CD14-positive monocyte (primary cell): ENCODE data around the gene SUPT6H. TPM values are rescaled to one million over a fixed set of nuclear protein-coding genes. Genes with fewer than 3 reads are reported as not detected.

Experiments used
- DNase-seq, 3 donors: peaks; one replicate each; pipeline ENCODE4 v3.0.0-alpha.2; 2011 to 2022
- H2AFZ ChIP-seq: 2 replicates; pipeline ENCODE4 v1.6.0; 2012; ENCODE audit warnings: mild to moderate bottlenecking, low read depth, low read length, inconsistent platforms; ENCODE audit not compliant: insufficient read depth, poor library complexity, severe bottlenecking
- H3K27ac ChIP-seq, 2 donors: 1 replicate in 1 of 2; 2 replicates in 1 of 2; pipeline ENCODE4 v1.5.1; 2012 to 2013; ENCODE audit warnings: low read length in 2 of 2, control low read depth in 1 of 2, inconsistent platforms in 1 of 2, low read depth in 1 of 2, mild to moderate bottlenecking in 1 of 2
- H3K27me3 ChIP-seq, 2 donors: one replicate each; pipeline versions ENCODE4 v1.6.0 to v1.6.1; 2011 to 2013; ENCODE audit warnings: low read length in 2 of 2; ENCODE audit not compliant: control insufficient read depth in 2 of 2, insufficient read depth in 2 of 2
- H3K36me3 ChIP-seq, 2 donors: replicated peaks in 1 of 2; 1 replicate in 1 of 2; 2 replicates in 1 of 2; pipeline versions ENCODE4 v1.5.1 to v1.6.1; 2012 to 2013; ENCODE audit warnings: low read length in 2 of 2, control low read depth in 1 of 2, inconsistent platforms in 1 of 2, mild to moderate bottlenecking in 1 of 2; ENCODE audit not compliant: insufficient read depth in 2 of 2, control insufficient read depth in 1 of 2
- H3K4me1 ChIP-seq, 2 donors: 1 replicate in 1 of 2; 2 replicates in 1 of 2; pipeline versions ENCODE4 v1.5.1 to v1.6.1; 2012 to 2013; ENCODE audit warnings: low read length in 2 of 2, control low read depth in 1 of 2, inconsistent platforms in 1 of 2, mild to moderate bottlenecking in 1 of 2, moderate library complexity in 1 of 2; ENCODE audit not compliant: insufficient read depth in 2 of 2, control insufficient read depth in 1 of 2
- H3K4me2 ChIP-seq: replicated peaks from 2 replicates; pipeline ENCODE3; 2012; ENCODE audit warnings: low read length, moderate library complexity, mild to moderate bottlenecking; ENCODE audit not compliant: poor library complexity, severe bottlenecking; ENCODE audit errors: extremely low read depth
- H3K4me3 ChIP-seq, 3 experiments: fragments of 200-600 bp in 1 of 3; sonication (generic) in 1 of 3; replicated peaks in 1 of 3; 1 replicate in 2 of 3; 2 replicates in 1 of 3; pipeline ENCODE4 v1.5.1; 2011 to 2013; ENCODE audit warnings: low read length in 3 of 3, mild to moderate bottlenecking in 3 of 3, control low read depth in 2 of 3, low read depth in 2 of 3, inconsistent platforms in 1 of 3, moderate library complexity in 1 of 3
- H3K79me2 ChIP-seq: 2 replicates; pipeline ENCODE4 v1.6.0; 2012; ENCODE audit warnings: mild to moderate bottlenecking, control low read depth, inconsistent platforms, low read length, moderate library complexity; ENCODE audit not compliant: insufficient read depth
- H3K9ac ChIP-seq: 2 replicates; pipeline ENCODE4 v1.6.0; 2017; ENCODE audit warnings: low read length, mild to moderate bottlenecking; ENCODE audit not compliant: insufficient read depth, poor library complexity, severe bottlenecking
- H3K9me3 ChIP-seq, 2 donors: replicated peaks in 1 of 2; 1 replicate in 1 of 2; 2 replicates in 1 of 2; pipeline versions ENCODE4 v1.5.1 to v1.6.1; 2012 to 2013; ENCODE audit warnings: low read length in 2 of 2, control low read depth in 1 of 2; ENCODE audit not compliant: control insufficient read depth in 1 of 2, insufficient read depth in 1 of 2
- H4K20me1 ChIP-seq: 2 replicates; pipeline ENCODE4 v1.6.0; 2012; ENCODE audit warnings: mild to moderate bottlenecking, low read length, control low read depth, moderate library complexity; ENCODE audit not compliant: insufficient read depth
- H3K27ac Mint-ChIP-seq, 7 donors: one replicate each; pipeline ENCODE4 v1.8.0; 2020; ENCODE audit warnings: mild to moderate bottlenecking in 7 of 7, mixed read lengths in 7 of 7, moderate library complexity in 6 of 7, inconsistent platforms in 2 of 7
- H3K27me3 Mint-ChIP-seq, 3 donors: one replicate each; pipeline ENCODE4 v1.8.0; 2021 to 2022; ENCODE audit warnings: low read depth in 3 of 3, mild to moderate bottlenecking in 3 of 3, mixed read lengths in 3 of 3, moderate library complexity in 3 of 3, inconsistent platforms in 1 of 3
- H3K36me3 Mint-ChIP-seq, 2 donors: one replicate each; pipeline ENCODE4 v1.8.0; 2020; ENCODE audit warnings: mixed read lengths in 2 of 2, inconsistent platforms in 1 of 2, mild to moderate bottlenecking in 1 of 2
- H3K4me1 Mint-ChIP-seq: one replicate; pipeline ENCODE4 v1.8.0; 2020; ENCODE audit warnings: mild to moderate bottlenecking, mixed read lengths
- H3K4me3 Mint-ChIP-seq, 2 donors: one replicate each; pipeline ENCODE4 v1.8.0; 2020; ENCODE audit warnings: mild to moderate bottlenecking in 2 of 2, mixed read lengths in 2 of 2, moderate library complexity in 1 of 2
- H3K9me3 Mint-ChIP-seq, 7 donors: one replicate each; pipeline ENCODE4 v1.8.0; 2020 to 2022; ENCODE audit warnings: mixed read lengths in 7 of 7, mild to moderate bottlenecking in 6 of 7, moderate library complexity in 6 of 7, inconsistent platforms in 2 of 7
- CTCF ChIP-seq: fragments of 200-600 bp; IDR thresholded peaks from one replicate; pipeline ENCODE4 v1.8.0; 2022; ENCODE audit warnings: antibody characterized with exemption, mild to moderate bottlenecking
- WGBS: methylation state at CpG from one replicate; pipeline ENCODE4 v1.1.5; 2013; ENCODE audit warnings: missing lambda C conversion rate; ENCODE audit not compliant: insufficient coverage; 5-methylcytosine and 5-hydroxymethylcytosine counted together
- intact Hi-C, 2 donors: fragments of 100-400 bp; cut with micrococcal nuclease; formaldehyde crosslinking; loops; one replicate each; pipeline versions ENCODE4 v1.15.0 to v1.15.1; 2023
- polyA plus RNA-seq, 3 donors: library from polyadenylated mRNA; depleted of rRNA in 1 of 3; unstranded in 2 of 3; stranded (reverse) in 1 of 3; fragments of 300-500 nt in 2 of 3; fragments of >200 nt in 1 of 3; fragmentation: Illumina TruSeq in 2 of 3; gene quantifications; 1 replicate in 2 of 3; 2 replicates in 1 of 3; pipeline ENCODE4 v1.2.3, GENCODE V29; 2012 to 2021

Gene SUPT6H
- polyA plus RNA-seq, 3 donors: 3.8 to 33.9 (median 7.8) TPM

- no peaks in the 10 kb centered on the region for H3K4me1 Mint-ChIP-seq
- TF ChIP-seq CTCF: no peak
- Histone ChIP-seq H3K36me3 (peaks cover 91 to 100% of the 10 kb centered on the region in 2 donors), H2AFZ (no peak overlapping the region), H3K9me3 (no peaks in the 10 kb centered on the region), H3K4me3 (no peak overlapping the region), H3K4me2 (no peak overlapping the region), H4K20me1 (no peaks in the 10 kb centered on the region), H3K27me3 (no peaks in the 10 kb centered on the region), H3K79me2 (no peaks in the 10 kb centered on the region), H3K9ac (no peak overlapping the region), H3K27ac (no peak overlapping the region), H3K4me1 (no peaks in the 10 kb centered on the region)
- peaks cover 88 to 99% of the 10 kb centered on the region in 2 donors for H3K36me3 Mint-ChIP-seq
- WGBS: no CpG with 5 or more reads among the region's 3 CpGs
- H3K4me3 Mint-ChIP-seq: no peak overlapping the region
- DNase-seq: no peak
- intact Hi-C loops: no loop called here
- H3K27ac Mint-ChIP-seq: no peak overlapping the region
- no peaks in the 10 kb centered on the region for H3K9me3 Mint-ChIP-seq
- H3K27me3 Mint-ChIP-seq: no peaks in the 10 kb centered on the region
These were observed 27.0 kb downstream of the SUPT6H start for GRCh38 chr17:28689011-28689410.

DNA sequence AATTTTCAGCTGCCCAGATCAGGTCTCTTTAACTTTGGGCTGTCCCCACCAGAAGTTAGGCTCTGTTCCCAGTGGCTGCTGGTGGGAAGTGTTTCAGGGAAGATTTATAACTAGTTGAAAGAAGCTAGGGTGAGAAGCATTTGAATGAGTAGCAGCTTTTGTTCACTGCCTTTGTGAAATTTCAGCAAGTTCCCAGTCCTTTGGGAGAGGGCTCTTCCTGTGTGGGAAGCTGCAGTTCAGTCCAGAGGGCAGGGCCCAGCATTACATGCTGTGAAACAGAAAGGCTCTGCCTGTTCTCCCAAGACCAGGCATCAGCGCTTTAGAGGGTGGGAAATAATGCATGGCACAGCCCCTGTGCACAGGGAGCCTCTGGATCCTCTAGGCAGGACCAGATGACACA lies 31.9 kb downstream of the SUPT6H start:
- Histone ChIP-seq H4K20me1 (peaks cover 10% of the 10 kb centered on the region), H3K36me3 (peaks cover 91 to 100% of the 10 kb centered on the region in 2 donors), H3K4me2 (no peak overlapping the region), H3K9me3 (no peaks in the 10 kb centered on the region), H3K27me3 (no peaks in the 10 kb centered on the region), H2AFZ (no peak overlapping the region), H3K9ac (no peak overlapping the region), H3K4me1 (no peaks in the 10 kb centered on the region), H3K79me2 (no peaks in the 10 kb centered on the region), H3K27ac (no peak overlapping the region), H3K4me3 (no peak overlapping the region)
- H3K9me3 Mint-ChIP-seq: no peaks in the 10 kb centered on the region
- H3K4me1 Mint-ChIP-seq: no peaks in the 10 kb centered on the region
- TF ChIP-seq CTCF: no peak
- H3K36me3 Mint-ChIP-seq: peaks cover 89 to 100% of the 10 kb centered on the region in 2 donors
- DNase-seq: no peak
- no peaks in the 10 kb centered on the region for H3K27me3 Mint-ChIP-seq
- no peak overlapping the region for H3K4me3 Mint-ChIP-seq
- WGBS: 100% methylated on average over 1 of the region's 1 CpG
- no peak overlapping the region for H3K27ac Mint-ChIP-seq
- intact Hi-C loops: no loop called here
